ENCODE results near the gene PKMYT1.

GRCh38 chr16:2929693-2930092, 50.6 kb downstream of the PKMYT1 start:
- TF ChIP-seq, protein P1, sequence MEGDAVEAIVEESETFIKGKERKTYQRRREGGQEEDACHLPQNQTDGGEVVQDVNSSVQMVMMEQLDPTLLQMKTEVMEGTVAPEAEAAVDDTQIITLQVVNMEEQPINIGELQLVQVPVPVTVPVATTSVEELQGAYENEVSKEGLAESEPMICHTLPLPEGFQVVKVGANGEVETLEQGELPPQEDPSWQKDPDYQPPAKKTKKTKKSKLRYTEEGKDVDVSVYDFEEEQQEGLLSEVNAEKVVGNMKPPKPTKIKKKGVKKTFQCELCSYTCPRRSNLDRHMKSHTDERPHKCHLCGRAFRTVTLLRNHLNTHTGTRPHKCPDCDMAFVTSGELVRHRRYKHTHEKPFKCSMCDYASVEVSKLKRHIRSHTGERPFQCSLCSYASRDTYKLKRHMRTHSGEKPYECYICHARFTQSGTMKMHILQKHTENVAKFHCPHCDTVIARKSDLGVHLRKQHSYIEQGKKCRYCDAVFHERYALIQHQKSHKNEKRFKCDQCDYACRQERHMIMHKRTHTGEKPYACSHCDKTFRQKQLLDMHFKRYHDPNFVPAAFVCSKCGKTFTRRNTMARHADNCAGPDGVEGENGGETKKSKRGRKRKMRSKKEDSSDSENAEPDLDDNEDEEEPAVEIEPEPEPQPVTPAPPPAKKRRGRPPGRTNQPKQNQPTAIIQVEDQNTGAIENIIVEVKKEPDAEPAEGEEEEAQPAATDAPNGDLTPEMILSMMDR (IDR thresholded peaks at IDR 0.05): no peak
- TF ChIP-seq POLR2A (IDR thresholded peaks at IDR 0.05) (no peak), POLR2AphosphoS5 (IDR thresholded peaks at IDR 0.05) (no peak)

Measured in gastroesophageal sphincter (tissue), 3 donors.